GM23338 (cell line): ENCODE data around the gene MMP13. TPM values are rescaled to one million over a fixed set of nuclear protein-coding genes. Genes with fewer than 3 reads are reported as not detected.

Source experiments
- ATAC-seq: fragments of 200-7000 bp; cut with Tn5 transposase; 3 replicates; pipeline ENCODE4 v1.9.1; 2020
- DNase-seq: peaks from one replicate; pipeline ENCODE4 v3.0.0-alpha.2; 2015; ENCODE audit warnings: low spot score
- H2AFZ ChIP-seq: fragments of 200-600 bp; sonication (generic); 2 replicates; pipeline ENCODE4 v1.8.0; 2016; ENCODE audit warnings: antibody characterized with exemption, mild to moderate bottlenecking, moderate library complexity
- H3F3A ChIP-seq: fragments of 200-600 bp; sonication (generic); replicated peaks from 2 replicates; pipeline ENCODE4 v1.8.0; 2017; ENCODE audit warnings: antibody characterized with exemption, mixed run types, low read depth
- H3K27ac ChIP-seq: fragments of 200-600 bp; sonication (generic); 2 replicates; pipeline ENCODE4 v1.6.1; 2016; ENCODE audit warnings: low read depth
- H3K27me3 ChIP-seq: fragments of 200-600 bp; sonication (generic); 2 replicates; pipeline ENCODE4 v1.8.0; 2016; ENCODE audit warnings: mild to moderate bottlenecking, mixed run types, moderate library complexity; ENCODE audit not compliant: insufficient read depth
- H3K36me3 ChIP-seq: fragments of 200-600 bp; sonication (generic); 2 replicates; pipeline ENCODE4 v1.8.0; 2016; ENCODE audit warnings: mild to moderate bottlenecking; ENCODE audit not compliant: insufficient read depth
- H3K4me1 ChIP-seq: fragments of 200-600 bp; sonication (generic); 2 replicates; pipeline ENCODE4 v1.8.0; 2016; ENCODE audit warnings: mild to moderate bottlenecking, moderate library complexity; ENCODE audit not compliant: insufficient read depth
- H3K4me2 ChIP-seq: fragments of 200-600 bp; sonication (generic); 2 replicates; pipeline ENCODE4 v1.7.1; 2017; ENCODE audit warnings: mixed run types
- H3K4me3 ChIP-seq: fragments of 200-600 bp; sonication (generic); 2 replicates; pipeline ENCODE4 v1.6.1; 2016; ENCODE audit warnings: mixed run types
- H3K79me2 ChIP-seq: fragments of 200-600 bp; sonication (generic); replicated peaks from 2 replicates; pipeline ENCODE4 v1.8.0; 2017; ENCODE audit warnings: mild to moderate bottlenecking; ENCODE audit not compliant: insufficient read depth
- H3K9me2 ChIP-seq: fragments of 200-600 bp; sonication (generic); 2 replicates; pipeline ENCODE4 v1.8.0; 2017; ENCODE audit not compliant: insufficient read depth
- H4K20me1 ChIP-seq: fragments of 200-600 bp; sonication (generic); replicated peaks from 2 replicates; pipeline ENCODE4 v1.8.0; 2017; ENCODE audit warnings: mild to moderate bottlenecking; ENCODE audit not compliant: insufficient read depth
- H3K27ac Mint-ChIP-seq: 2 replicates; pipeline ENCODE4 v1.8.0; 2020; ENCODE audit warnings: inconsistent platforms, mild to moderate bottlenecking, moderate library complexity, mixed read lengths
- H3K27me3 Mint-ChIP-seq: 3 replicates; pipeline ENCODE4 v1.8.0; 2022; ENCODE audit warnings: low read depth, mild to moderate bottlenecking, moderate library complexity, mixed read lengths, inconsistent platforms; ENCODE audit not compliant: insufficient read depth, poor library complexity
- H3K36me3 Mint-ChIP-seq: 3 replicates; pipeline ENCODE4 v1.8.0; 2021; ENCODE audit warnings: low read depth, mild to moderate bottlenecking, inconsistent platforms, moderate library complexity, mixed read lengths
- H3K4me1 Mint-ChIP-seq: 3 replicates; pipeline ENCODE4 v1.8.0; 2020; ENCODE audit warnings: mild to moderate bottlenecking, inconsistent platforms, mixed read lengths
- H3K4me3 Mint-ChIP-seq: 3 replicates; pipeline ENCODE4 v1.8.0; 2021; ENCODE audit warnings: moderate library complexity, mild to moderate bottlenecking, inconsistent platforms, mixed read lengths
- H3K9me3 Mint-ChIP-seq: 3 replicates; pipeline ENCODE4 v1.8.0; 2020; ENCODE audit warnings: moderate library complexity, mild to moderate bottlenecking, inconsistent platforms, mixed read lengths
- CREB1 ChIP-seq: fragments of 250-450 bp; sonication (Bioruptor Pico); IDR thresholded peaks from 2 replicates; pipeline ENCODE4 v1.5.0; 2020; ENCODE audit warnings: low read depth, mild to moderate bottlenecking, moderate library complexity
- EZH2phosphoT487 ChIP-seq: fragments of 200-600 bp; sonication (generic); IDR thresholded peaks from one replicate; pipeline ENCODE4 v1.8.1; 2018; ENCODE audit warnings: antibody characterized with exemption; ENCODE audit not compliant: unreplicated experiment
- NANOG ChIP-seq: IDR thresholded peaks from 2 replicates; pipeline ENCODE4 v1.6.1; 2016; ENCODE audit warnings: antibody characterized with exemption, borderline replicate concordance
- ZNF331 ChIP-seq: fragments of 250-450 bp; sonication (Bioruptor Pico); IDR thresholded peaks from 2 replicates; pipeline ENCODE4 v1.5.0; 2020; ENCODE audit warnings: low read depth, mild to moderate bottlenecking, moderate library complexity
- ZNF462 ChIP-seq: fragments of 250-450 bp; sonication (Bioruptor Pico); IDR thresholded peaks from 2 replicates; pipeline ENCODE4 v1.5.0; 2020; ENCODE audit warnings: mild to moderate bottlenecking, moderate library complexity
- polyA plus RNA-seq: library from polyadenylated mRNA; unstranded; fragments of >200 nt; fragmentation: Nextera tagmentation; extraction: Ambion mirVana; gene quantifications from 2 replicates; pipeline ENCODE4 v1.2.1, GENCODE V29; 2016
- total RNA-seq: library from RNA; depleted of rRNA; stranded (reverse); fragments of >200 nt; shearing (Covaris generic); gene quantifications from 2 replicates; pipeline ENCODE4 v1.2.3, GENCODE V29; 2014

MMP13 gene
- total and polyA plus RNA-seq, 2 experiments from 2014 or later, result not detected

GRCh38 chr11:102921587-102922220 is 33.8 kb downstream of the MMP13 start:
- ATAC-seq (no peak), DNase-seq (no peak)
- H3K27ac ChIP-seq, result no peak overlapping the region
- Mint-ChIP-seq H3K27me3 (no peaks in the 10 kb centered on the region), H3K4me3 (no peak overlapping the region), H3K4me1 (no peaks in the 10 kb centered on the region), H3K36me3 (no peaks in the 10 kb centered on the region), H3K9me3 (no peaks in the 10 kb centered on the region), H3K27ac (no peak overlapping the region)
- H3K79me2 ChIP-seq, result no peaks in the 10 kb centered on the region
- TF ChIP-seq EZH2phosphoT487 (no peak), ZNF462 (CRISPR knock-in tag) (no peak), ZNF331 (no peak)
- no peaks in the 10 kb centered on the region for H3K36me3 ChIP-seq
- no peaks in the 10 kb centered on the region for H3K9me2 ChIP-seq
- H4K20me1 ChIP-seq, result no peaks in the 10 kb centered on the region
- no peak overlapping the region for H3K4me2 ChIP-seq
- no peaks in the 10 kb centered on the region for H3K27me3 ChIP-seq
- no peaks in the 10 kb centered on the region for H3F3A ChIP-seq
- no peak overlapping the region for H2AFZ ChIP-seq
- no peaks in the 10 kb centered on the region for H3K4me1 ChIP-seq
- H3K4me3 ChIP-seq, result no peak overlapping the region

- no peaks in the 10 kb centered on the region for H3F3A ChIP-seq
- no peaks in the 10 kb centered on the region for H3K27me3 ChIP-seq
- no peaks in the 10 kb centered on the region for H3K9me3 Mint-ChIP-seq
- H3K4me2 ChIP-seq, result no peak overlapping the region
- no peaks in the 10 kb centered on the region for H4K20me1 ChIP-seq
- H3K27ac Mint-ChIP-seq, result no peak overlapping the region
- no peak overlapping the region for H3K27ac ChIP-seq
- no peaks in the 10 kb centered on the region for H3K27me3 Mint-ChIP-seq
- H3K36me3 ChIP-seq, result no peaks in the 10 kb centered on the region
- H2AFZ ChIP-seq, result no peak overlapping the region
- ATAC-seq (no peak), DNase-seq (no peak)
- H3K4me3 Mint-ChIP-seq, result no peak overlapping the region
- no peaks in the 10 kb centered on the region for H3K79me2 ChIP-seq
- H3K4me1 ChIP-seq, result no peaks in the 10 kb centered on the region
- H3K4me1 Mint-ChIP-seq, result no peaks in the 10 kb centered on the region
- TF ChIP-seq NANOG (no peak), CREB1 (CRISPR knock-in tag) (no peak)
- H3K36me3 Mint-ChIP-seq, result no peaks in the 10 kb centered on the region
- no peak overlapping the region for H3K4me3 ChIP-seq
- H3K9me2 ChIP-seq, result no peaks in the 10 kb centered on the region
These were observed 35.3 kb downstream of the MMP13 start for GRCh38 chr11:102920118-102920684.
